ENCODE results near the gene MPP3.

- no peak for TF ChIP-seq EZH2 (IDR thresholded peaks at IDR 0.05)
- no peak for TF ChIP-seq POLR2AphosphoS5 (IDR thresholded peaks at IDR 0.05; ENCODE audit: borderline replicate concordance, low read depth, low read length)
- TF ChIP-seq FOXP2 (optimal IDR thresholded peaks at IDR 0.05; ENCODE audit: control extremely low read depth, extremely low read length, insufficient read depth) = no peak
Observed at GRCh38 chr17:43770957-43771356, 62.0 kb downstream of the MPP3 start.

Data from SK-N-MC (cell line).